HepG2 (cell line): ENCODE measurements around the gene PNPLA2. TPM values are rescaled to one million over a fixed set of nuclear protein-coding genes. Genes with fewer than 3 reads are reported as not detected.

Experiments used
- ATAC-seq: fragments of 200-7000 bp; cut with Tn5 transposase; 3 replicates; pipeline ENCODE4 v1.9.1; 2020; ENCODE audit warnings: mild to moderate bottlenecking, moderate library complexity
- BruUV-seq: library from RNA; stranded (reverse); fragments of 400-500 nt; replicated peaks from 2 replicates; lab custom pipeline; 2021; lab: Mats Ljungman, UMichigan
- CTCF ChIA-PET: fragments of 300-600 bp; formaldehyde crosslinking; extraction: SDS; loops from one replicate; lab custom pipeline; 2021; ENCODE audit warnings: low total read pairs, inconsistent platforms, low intra/inter-chr PET ratio; lab: Yijun Ruan, JAX
- POLR2A ChIA-PET: fragments of 350-600 bp; sonication (Branson Sonifier 250); formaldehyde crosslinking; loops from one replicate; lab custom pipeline; 2020; ENCODE audit warnings: antibody characterized with exemption, inconsistent platforms; lab: Yijun Ruan, JAX
- DNase-seq: peaks from one replicate; pipeline ENCODE4 v3.0.0-alpha.2; 2015; ENCODE audit warnings: low spot score
- FAIRE-seq: peaks from 3 replicates; lab custom pipeline; 2011; peaks lifted over from hg19 to GRCh38; lab: Jason Lieb, UNC
- H2AFZ ChIP-seq: one replicate; pipeline ENCODE4 v1.6.1; 2011; ENCODE audit warnings: low read length, inconsistent platforms
- H3K27ac ChIP-seq: fragments of 300-600 bp; 3 replicates; pipeline ENCODE4 v1.8.0; 2011; ENCODE audit warnings: mixed run types, mild to moderate bottlenecking, mixed read lengths, low read length, inconsistent platforms; ENCODE audit not compliant: insufficient read depth; ENCODE audit errors: extremely low read length
- H3K27me3 ChIP-seq, 2 experiments: fragments of 200-600 bp in 1 of 2; 2 replicates in 1 of 2; 3 replicates in 1 of 2; pipeline versions ENCODE4 v1.6.0 to v1.8.0; 2011; ENCODE audit warnings: low read length in 2 of 2, mild to moderate bottlenecking in 2 of 2, moderate library complexity in 2 of 2, inconsistent platforms in 1 of 2; ENCODE audit not compliant: insufficient read depth in 2 of 2, control insufficient read depth in 1 of 2
- H3K36me3 ChIP-seq, 2 experiments: fragments of 200-600 bp in 1 of 2; replicated peaks in 1 of 2; 2 replicates in 1 of 2; 3 replicates in 1 of 2; pipeline versions ENCODE4 v1.5.1 to v1.8.0; 2011; ENCODE audit warnings: low read length in 2 of 2, inconsistent platforms in 1 of 2; ENCODE audit not compliant: insufficient read depth in 2 of 2, control insufficient read depth in 1 of 2
- H3K4me1 ChIP-seq: 2 replicates; pipeline ENCODE4 v1.5.1; 2012; ENCODE audit warnings: low read length, inconsistent platforms; ENCODE audit not compliant: insufficient read depth
- H3K4me2 ChIP-seq: 2 replicates; pipeline ENCODE4 v1.6.0; 2011; ENCODE audit warnings: low read depth, low read length, inconsistent platforms
- H3K4me3 ChIP-seq, 3 experiments: fragments of 200-600 bp in 1 of 3; sonication (generic), shearing (Covaris generic) in 1 of 3; replicated peaks in 1 of 3; 2 replicates each; pipeline ENCODE4 v1.5.1; 2011 to 2016; ENCODE audit warnings: low read length in 3 of 3, inconsistent platforms in 2 of 3, low read depth in 2 of 3, mild to moderate bottlenecking in 2 of 3, control low read depth in 1 of 3, mixed read lengths in 1 of 3; ENCODE audit not compliant: insufficient read depth in 1 of 3
- H3K79me2 ChIP-seq: one replicate; pipeline ENCODE4 v1.6.1; 2011; ENCODE audit warnings: low read length, inconsistent platforms; ENCODE audit not compliant: insufficient read depth
- H3K9ac ChIP-seq: 2 replicates; pipeline ENCODE4 v1.6.0; 2011; ENCODE audit warnings: mild to moderate bottlenecking, low read depth, low read length, inconsistent platforms; ENCODE audit not compliant: insufficient read depth
- H3K9me3 ChIP-seq: 2 replicates; pipeline ENCODE4 v1.5.1; 2012; ENCODE audit warnings: mild to moderate bottlenecking, low read length
- H4K20me1 ChIP-seq: 2 replicates; pipeline ENCODE4 v1.6.0; 2011; ENCODE audit warnings: inconsistent platforms, mild to moderate bottlenecking, low read length, moderate library complexity; ENCODE audit not compliant: insufficient read depth
- AGO1 ChIP-seq: fragments of 200-400 bp; formaldehyde crosslinking; IDR thresholded peaks from 2 replicates; pipeline ENCODE4 v1.6.1; 2017; ENCODE audit warnings: mild to moderate bottlenecking, low read depth, low read length, moderate library complexity; ENCODE audit not compliant: poor library complexity, severe bottlenecking
- AGO2 ChIP-seq: fragments of 200-400 bp; formaldehyde crosslinking; optimal IDR thresholded peaks from 2 replicates; pipeline ENCODE3; 2017; ENCODE audit warnings: mild to moderate bottlenecking, low read depth, low read length, moderate library complexity
- CCDC6 ChIP-seq: sonication (generic); formaldehyde crosslinking; IDR thresholded peaks from 2 replicates; pipeline ENCODE4 v1.8.1; 2022; ENCODE audit warnings: mild to moderate bottlenecking, missing genetic modification reagents, moderate library complexity
- POLR2A ChIP-seq, 2 experiments: IDR thresholded peaks; 2 replicates each; pipeline ENCODE4 v1.6.1; 2011; ENCODE audit warnings: low read depth in 2 of 2, low read length in 2 of 2, mild to moderate bottlenecking in 1 of 2, moderate library complexity in 1 of 2; ENCODE audit not compliant: insufficient read depth in 1 of 2
- ZNF326 ChIP-seq: sonication (generic); formaldehyde crosslinking; IDR thresholded peaks from 2 replicates; pipeline ENCODE4 v1.4.0; 2020; ENCODE audit warnings: missing genetic modification reagents, borderline replicate concordance
- WGBS: methylation state at CpG from one replicate; pipeline ENCODE4 v1.1.6; 2017; ENCODE audit warnings: low lambda C conversion rate; 5-methylcytosine and 5-hydroxymethylcytosine counted together
- in situ Hi-C: cut with HindIII; loops from 2 replicates; pipeline ENCODE4 v1.10.0; 2017; ENCODE audit warnings: low pct_unique_long_range_greater_than_20kb; ENCODE audit not compliant: extremely low pct_ligation_motif_present
- intact Hi-C: fragments of 100-400 bp; cut with micrococcal nuclease; formaldehyde crosslinking; loops from one replicate; pipeline ENCODE4 v1.10.0; 2022; ENCODE audit not compliant: unreplicated experiment
- polyA plus RNA-seq, 8 experiments: library from polyadenylated mRNA; depleted of rRNA in 3 of 8; stranded (reverse) in 7 of 8; unstranded in 1 of 8; fragments of >200 nt; fragmentation: Illumina TruSeq in 4 of 8; extraction: Trizol in 4 of 8; gene quantifications; 2 replicates each; pipeline versions ENCODE4 v1.2.1 to v1.2.3, GENCODE V29; 2011 to 2016; ENCODE audit warnings: low read depth in 4 of 8, missing spikeins in 1 of 8, mixed read lengths in 1 of 8; ENCODE audit not compliant: insufficient read depth in 1 of 8
- total RNA-seq, 5 experiments: library from RNA; depleted of rRNA; stranded (reverse); fragments of >200 nt; fragmentation: Illumina TruSeq; extraction: Trizol; gene quantifications; 2 replicates each; pipeline ENCODE4 v1.2.3, GENCODE V29; 2016; ENCODE audit warnings: low read depth in 1 of 5
- TF ChIP-seq, protein P1 (sequence below): sonication (generic); formaldehyde crosslinking; IDR thresholded peaks from 2 replicates; pipeline ENCODE4 v1.9.0; 2021; ENCODE audit warnings: mild to moderate bottlenecking, missing genetic modification reagents

Gene PNPLA2
- total and polyA plus RNA-seq, 2 of the 13 experiments (the other 11 are each of a cell fraction or from before 2014, with no cell fraction given), result 10.5 to 43.2 TPM

DNA sequence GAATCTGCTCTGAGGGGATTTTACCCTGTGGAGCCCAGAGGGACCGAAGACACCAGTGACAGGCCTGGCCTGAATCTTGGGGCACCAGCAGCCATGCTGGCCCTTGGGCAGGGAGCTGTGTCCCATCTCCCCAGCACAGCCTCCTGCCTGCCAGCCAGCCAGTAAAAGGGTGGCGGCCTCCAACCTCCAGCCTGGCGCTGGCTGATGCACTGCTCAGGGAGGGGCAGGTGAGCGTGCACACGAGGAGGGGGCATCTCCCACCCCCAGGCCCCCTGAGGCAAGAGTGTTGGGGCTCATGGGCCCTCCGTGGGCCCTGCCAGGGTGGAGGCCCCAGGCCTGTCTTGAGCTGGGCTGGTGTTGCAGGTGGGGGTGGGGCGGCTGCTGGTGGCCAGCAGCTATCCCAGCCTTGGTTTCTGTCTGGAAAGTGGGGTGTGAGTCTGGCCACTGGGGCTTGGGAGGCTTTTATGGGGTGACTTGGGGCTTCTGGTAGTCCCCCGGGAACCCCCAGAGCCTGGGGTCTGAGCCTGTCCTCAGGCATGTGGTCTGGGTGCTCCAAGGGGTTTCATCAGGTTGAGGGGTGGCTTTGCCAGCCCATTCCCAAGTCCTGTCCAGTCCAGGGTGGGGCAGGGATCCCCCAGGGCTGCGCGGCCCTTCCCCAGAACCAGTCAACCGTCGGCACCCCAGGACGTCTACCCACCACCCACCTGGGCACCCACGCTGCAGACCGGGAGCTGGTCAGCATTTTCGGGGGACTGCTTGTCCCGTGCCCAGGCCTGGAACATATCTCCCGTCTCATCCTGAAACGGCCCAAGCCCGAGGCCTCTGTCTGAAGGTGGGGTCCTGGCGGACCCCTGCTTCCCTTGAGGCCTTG, 41.8 kb downstream of the PNPLA2 start:
- Histone ChIP-seq H3K4me2 (no peak overlapping the region), H3K36me3 (peaks cover 0 to 3% of the 10 kb centered on the region in 2 experiments; a peak in 2 of 5 replicates), H3K27ac (no peak overlapping the region), H3K4me1 (no peaks in the 10 kb centered on the region), H3K79me2 (no peaks in the 10 kb centered on the region), H3K9ac (no peak overlapping the region), H4K20me1 (no peaks in the 10 kb centered on the region; the same call in 1 of the 2 replicates), H3K4me3 (no peak overlapping the region), H2AFZ (no peak overlapping the region), H3K9me3 (no peaks in the 10 kb centered on the region), H3K27me3 (no peaks in the 10 kb centered on the region)
- BruUV-seq, result no TSS peak
- no peak for ATAC-seq
- POLR2A ChIA-PET, result interaction anchor here (1.1 kb wide), 1 partner anchor 16 kb away, joined by 3 read pairs; no protein-coding TSS in a partner anchor
- no peak for FAIRE-seq
- intact Hi-C loops (no loop called here), in situ Hi-C loops (no loop called here)
- CTCF ChIA-PET, result no interaction called here
- no peak for DNase-seq
- 90% methylated on average over 9 of the region's 21 CpGs for WGBS
- TF ChIP-seq, protein P1, sequence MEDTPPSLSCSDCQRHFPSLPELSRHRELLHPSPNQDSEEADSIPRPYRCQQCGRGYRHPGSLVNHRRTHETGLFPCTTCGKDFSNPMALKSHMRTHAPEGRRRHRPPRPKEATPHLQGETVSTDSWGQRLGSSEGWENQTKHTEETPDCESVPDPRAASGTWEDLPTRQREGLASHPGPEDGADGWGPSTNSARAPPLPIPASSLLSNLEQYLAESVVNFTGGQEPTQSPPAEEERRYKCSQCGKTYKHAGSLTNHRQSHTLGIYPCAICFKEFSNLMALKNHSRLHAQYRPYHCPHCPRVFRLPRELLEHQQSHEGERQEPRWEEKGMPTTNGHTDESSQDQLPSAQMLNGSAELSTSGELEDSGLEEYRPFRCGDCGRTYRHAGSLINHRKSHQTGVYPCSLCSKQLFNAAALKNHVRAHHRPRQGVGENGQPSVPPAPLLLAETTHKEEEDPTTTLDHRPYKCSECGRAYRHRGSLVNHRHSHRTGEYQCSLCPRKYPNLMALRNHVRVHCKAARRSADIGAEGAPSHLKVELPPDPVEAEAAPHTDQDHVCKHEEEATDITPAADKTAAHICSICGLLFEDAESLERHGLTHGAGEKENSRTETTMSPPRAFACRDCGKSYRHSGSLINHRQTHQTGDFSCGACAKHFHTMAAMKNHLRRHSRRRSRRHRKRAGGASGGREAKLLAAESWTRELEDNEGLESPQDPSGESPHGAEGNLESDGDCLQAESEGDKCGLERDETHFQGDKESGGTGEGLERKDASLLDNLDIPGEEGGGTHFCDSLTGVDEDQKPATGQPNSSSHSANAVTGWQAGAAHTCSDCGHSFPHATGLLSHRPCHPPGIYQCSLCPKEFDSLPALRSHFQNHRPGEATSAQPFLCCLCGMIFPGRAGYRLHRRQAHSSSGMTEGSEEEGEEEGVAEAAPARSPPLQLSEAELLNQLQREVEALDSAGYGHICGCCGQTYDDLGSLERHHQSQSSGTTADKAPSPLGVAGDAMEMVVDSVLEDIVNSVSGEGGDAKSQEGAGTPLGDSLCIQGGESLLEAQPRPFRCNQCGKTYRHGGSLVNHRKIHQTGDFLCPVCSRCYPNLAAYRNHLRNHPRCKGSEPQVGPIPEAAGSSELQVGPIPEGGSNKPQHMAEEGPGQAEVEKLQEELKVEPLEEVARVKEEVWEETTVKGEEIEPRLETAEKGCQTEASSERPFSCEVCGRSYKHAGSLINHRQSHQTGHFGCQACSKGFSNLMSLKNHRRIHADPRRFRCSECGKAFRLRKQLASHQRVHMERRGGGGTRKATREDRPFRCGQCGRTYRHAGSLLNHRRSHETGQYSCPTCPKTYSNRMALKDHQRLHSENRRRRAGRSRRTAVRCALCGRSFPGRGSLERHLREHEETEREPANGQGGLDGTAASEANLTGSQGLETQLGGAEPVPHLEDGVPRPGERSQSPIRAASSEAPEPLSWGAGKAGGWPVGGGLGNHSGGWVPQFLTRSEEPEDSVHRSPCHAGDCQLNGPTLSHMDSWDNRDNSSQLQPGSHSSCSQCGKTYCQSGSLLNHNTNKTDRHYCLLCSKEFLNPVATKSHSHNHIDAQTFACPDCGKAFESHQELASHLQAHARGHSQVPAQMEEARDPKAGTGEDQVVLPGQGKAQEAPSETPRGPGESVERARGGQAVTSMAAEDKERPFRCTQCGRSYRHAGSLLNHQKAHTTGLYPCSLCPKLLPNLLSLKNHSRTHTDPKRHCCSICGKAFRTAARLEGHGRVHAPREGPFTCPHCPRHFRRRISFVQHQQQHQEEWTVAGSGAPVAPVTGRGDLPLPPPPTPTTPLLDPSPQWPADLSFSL (CRISPR knock-in tag), result no peak
- TF ChIP-seq CCDC6 (CRISPR knock-in tag) (no peak), POLR2A (IDR thresholded peaks at IDR 0.05; ENCODE audit: insufficient read depth in 1 of 2, low read depth in 2 of 2, low read length in 2 of 2) (0 out of 4 replicates have a peak, but pooled peaks of 1 of the 2 experiments have one; percentile 13), AGO2 (peak; percentile 20), AGO1 (peak; percentile 70), ZNF326 (CRISPR knock-in tag) (peak; percentile 60; the same call in 1 of the 2 replicates)
